Memory B cell (primary cell): ENCODE measurements around the gene PUS1.

Experiments
- ATAC-seq: fragments of 150-1000 bp; cut with Tn5 transposase; 2 replicates; pipeline ENCODE4 v1.10.0; 2021; ENCODE audit warnings: low read depth, mild to moderate bottlenecking, moderate library complexity
- DNase-seq, 2 donors: peaks; one replicate each; pipeline ENCODE4 v3.0.0; 2022; ENCODE audit warnings: low spot score in 2 of 2
- H3K27ac Mint-ChIP-seq: one replicate; pipeline ENCODE4 v1.8.0; 2022; ENCODE audit warnings: mild to moderate bottlenecking, moderate library complexity, mixed read lengths
- H3K27me3 Mint-ChIP-seq: one replicate; pipeline ENCODE4 v1.8.0; 2022; ENCODE audit warnings: mixed read lengths
- H3K36me3 Mint-ChIP-seq: one replicate; pipeline ENCODE4 v1.8.0; 2022; ENCODE audit warnings: mild to moderate bottlenecking, mixed read lengths
- H3K4me1 Mint-ChIP-seq: one replicate; pipeline ENCODE4 v1.8.0; 2022; ENCODE audit warnings: mixed read lengths
- H3K4me3 Mint-ChIP-seq: one replicate; pipeline ENCODE4 v1.8.0; 2022; ENCODE audit warnings: mild to moderate bottlenecking, moderate library complexity, mixed read lengths
- H3K9me3 Mint-ChIP-seq: one replicate; pipeline ENCODE4 v1.8.0; 2022; ENCODE audit warnings: mixed read lengths

PUS1 gene

DNA sequence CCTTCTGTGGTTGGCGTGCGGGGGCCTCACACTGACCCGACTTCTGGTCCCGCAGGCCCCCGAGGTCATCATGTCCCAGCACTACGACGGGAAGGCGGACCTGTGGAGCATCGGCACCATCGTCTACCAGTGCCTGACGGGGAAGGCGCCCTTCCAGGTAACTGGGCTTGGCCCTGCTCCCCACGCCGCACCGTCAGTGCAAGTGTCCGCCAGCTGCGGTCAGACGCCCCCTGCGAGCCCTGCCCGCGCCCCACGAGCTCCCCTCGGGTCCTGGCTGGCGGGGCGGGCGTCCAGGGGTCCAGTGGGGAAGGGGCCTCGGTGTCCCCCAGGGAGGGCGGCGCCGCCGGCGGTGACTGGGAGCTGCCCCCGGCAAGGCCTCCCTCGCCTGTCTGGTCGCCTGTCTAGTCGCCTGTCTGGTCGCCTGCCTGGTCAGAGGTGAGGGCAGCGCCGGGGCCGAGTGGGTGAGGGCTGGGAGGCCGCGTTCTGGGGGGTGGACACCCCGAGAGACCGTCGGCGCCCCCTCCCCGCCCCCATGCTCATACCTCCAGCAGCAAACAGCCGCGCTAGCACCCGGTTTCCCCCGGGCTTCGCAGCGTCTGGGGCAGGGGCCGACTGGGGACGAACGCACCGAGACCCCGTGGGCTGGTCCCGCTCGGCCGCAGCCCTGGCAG, 19.9 kb upstream of the PUS1 start:
- Mint-ChIP-seq H3K27ac (no peak overlapping the region), H3K27me3 (no peaks in the 10 kb centered on the region), H3K4me3 (no peak overlapping the region), H3K4me1 (no peaks in the 10 kb centered on the region), H3K36me3 (peaks cover 9% of the 10 kb centered on the region), H3K9me3 (no peaks in the 10 kb centered on the region)
- DNase-seq: no peak
- ATAC-seq: no peak

DNA sequence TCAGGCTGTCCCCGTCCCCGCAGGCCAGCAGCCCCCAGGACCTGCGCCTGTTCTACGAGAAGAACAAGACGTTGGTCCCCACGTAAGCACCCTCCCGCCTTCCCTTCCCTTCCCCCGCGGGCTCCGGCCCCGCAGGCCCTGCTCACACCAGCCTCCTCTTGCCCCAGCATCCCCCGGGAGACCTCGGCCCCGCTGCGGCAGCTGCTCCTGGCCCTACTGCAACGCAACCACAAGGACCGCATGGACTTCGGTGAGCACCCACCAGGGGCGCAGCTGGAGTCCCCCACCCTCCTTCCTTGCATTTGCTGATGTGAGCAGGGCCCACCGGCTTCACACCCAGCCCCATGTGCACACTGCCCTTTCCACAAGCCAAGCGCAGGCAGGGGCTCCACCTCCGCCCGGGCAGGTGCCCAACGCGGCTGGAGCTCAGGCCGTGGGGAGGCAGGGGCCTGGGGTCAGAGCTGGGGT, 19.3 kb upstream of the PUS1 start:
- no peak overlapping the region for H3K27ac Mint-ChIP-seq
- DNase-seq (no peak), ATAC-seq (no peak)
- no peaks in the 10 kb centered on the region for H3K27me3 Mint-ChIP-seq
- H3K9me3 Mint-ChIP-seq: no peaks in the 10 kb centered on the region
- peaks cover 9% of the 10 kb centered on the region for H3K36me3 Mint-ChIP-seq
- H3K4me3 Mint-ChIP-seq: no peak overlapping the region
- no peaks in the 10 kb centered on the region for H3K4me1 Mint-ChIP-seq

GRCh38 chr12:131910302-131911027, 18.6 kb upstream of the PUS1 start:
- ATAC-seq (no peak), DNase-seq (no peak)
- Mint-ChIP-seq H3K36me3 (peaks cover 11% of the 10 kb centered on the region), H3K9me3 (no peaks in the 10 kb centered on the region), H3K4me1 (no peaks in the 10 kb centered on the region), H3K27me3 (no peaks in the 10 kb centered on the region), H3K27ac (no peak overlapping the region), H3K4me3 (no peak overlapping the region)

DNA sequence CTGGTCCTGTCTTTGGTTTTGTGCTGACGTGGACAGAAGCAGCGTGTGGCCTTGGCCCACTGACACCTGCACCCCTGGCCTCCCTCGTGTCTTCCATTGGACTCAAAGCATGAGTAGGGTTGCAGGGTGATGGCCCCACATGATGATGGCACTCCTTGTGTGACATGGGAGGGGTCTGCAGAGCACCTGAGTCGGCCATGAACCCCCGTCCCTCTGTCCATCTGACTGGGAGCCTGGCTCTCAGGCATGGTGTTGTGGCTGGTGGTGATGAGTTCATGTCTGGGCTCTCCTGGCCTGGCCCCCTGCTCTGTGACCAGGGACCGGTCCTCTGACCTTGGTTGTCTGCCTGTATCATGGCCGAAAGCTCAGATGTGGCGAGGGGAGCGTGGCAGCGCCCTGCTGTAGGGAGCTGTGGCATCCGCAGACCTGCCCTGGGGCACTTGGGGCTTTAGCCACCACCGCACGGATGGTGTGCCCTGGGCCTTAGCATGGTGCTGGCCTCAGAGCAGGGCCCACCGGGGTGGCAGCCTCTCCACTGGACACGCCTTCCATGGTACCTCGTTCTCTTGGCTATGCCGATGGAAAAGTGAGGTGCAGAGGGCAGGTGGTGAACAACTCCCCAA, 17.9 kb upstream of the PUS1 start:
- H3K36me3 Mint-ChIP-seq: peaks cover 11% of the 10 kb centered on the region
- ATAC-seq (no peak), DNase-seq (no peak)
- no peaks in the 10 kb centered on the region for H3K9me3 Mint-ChIP-seq
- H3K27ac Mint-ChIP-seq: no peak overlapping the region
- H3K4me1 Mint-ChIP-seq: no peaks in the 10 kb centered on the region
- H3K4me3 Mint-ChIP-seq: no peak overlapping the region
- no peaks in the 10 kb centered on the region for H3K27me3 Mint-ChIP-seq

DNA sequence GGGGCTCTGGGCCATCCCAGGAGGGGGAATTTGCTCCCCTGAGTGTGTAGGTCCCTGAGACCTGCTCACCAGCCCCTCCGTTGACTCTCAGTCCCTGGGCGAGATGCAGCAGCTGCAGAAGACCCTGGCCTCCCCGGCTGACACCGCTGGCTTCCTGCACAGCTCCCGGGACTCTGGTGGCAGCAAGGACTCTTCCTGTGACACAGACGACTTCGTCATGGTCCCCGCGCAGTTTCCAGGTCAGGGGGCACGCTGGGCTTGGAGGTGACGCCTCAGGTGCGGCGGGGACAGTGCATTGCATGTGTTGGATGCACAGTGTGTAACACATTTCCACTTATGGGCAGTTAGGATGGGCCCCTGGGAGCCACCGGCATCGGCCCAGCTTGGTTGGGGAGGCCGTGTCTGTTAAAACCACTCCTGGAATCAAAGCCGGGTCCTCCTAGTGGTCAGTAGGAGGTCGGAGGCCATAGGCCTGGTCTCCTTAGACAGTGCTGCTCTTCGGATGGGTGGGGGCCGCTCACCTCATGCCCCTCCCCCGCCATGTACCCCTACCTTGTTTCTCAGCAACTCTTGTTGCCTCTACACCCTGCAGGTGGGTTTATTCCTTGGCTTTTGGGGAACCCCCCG, 17.1 kb upstream of the PUS1 start:
- ATAC-seq: no peak
- Mint-ChIP-seq H3K36me3 (peaks cover 13% of the 10 kb centered on the region), H3K27me3 (no peaks in the 10 kb centered on the region), H3K4me3 (no peak overlapping the region), H3K27ac (no peak overlapping the region), H3K9me3 (no peaks in the 10 kb centered on the region), H3K4me1 (no peaks in the 10 kb centered on the region)
- no peak for DNase-seq

GRCh38 chr12:131912518-131913274, 16.4 kb upstream of the PUS1 start:
- DNase-seq: no peak
- no peaks in the 10 kb centered on the region for H3K9me3 Mint-ChIP-seq
- H3K4me1 Mint-ChIP-seq: no peaks in the 10 kb centered on the region
- H3K36me3 Mint-ChIP-seq: peaks cover 13% of the 10 kb centered on the region
- H3K4me3 Mint-ChIP-seq: no peak overlapping the region
- no peak overlapping the region for H3K27ac Mint-ChIP-seq
- no peak for ATAC-seq
- H3K27me3 Mint-ChIP-seq: no peaks in the 10 kb centered on the region

DNA sequence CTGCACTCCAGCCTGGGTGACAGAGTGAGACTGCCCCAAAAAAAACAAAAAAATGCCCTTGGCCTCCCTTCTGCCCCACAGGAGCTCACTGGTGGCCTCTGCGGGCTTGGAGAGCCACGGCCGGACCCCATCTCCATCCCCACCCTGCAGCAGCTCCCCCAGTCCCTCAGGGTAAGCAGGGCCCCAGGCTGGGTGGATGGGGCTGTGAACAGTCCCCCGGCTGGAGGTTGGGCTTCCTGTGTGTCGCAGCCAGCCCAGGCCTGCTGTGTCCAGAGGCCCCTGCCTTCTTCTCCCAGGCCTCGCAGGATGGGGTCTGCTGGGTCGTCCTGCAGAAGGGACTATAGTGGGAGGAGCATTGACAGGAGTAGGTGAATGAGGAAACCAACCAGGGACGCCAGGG, 15.4 kb upstream of the PUS1 start:
- Mint-ChIP-seq H3K27me3 (no peaks in the 10 kb centered on the region), H3K36me3 (peaks cover 13% of the 10 kb centered on the region), H3K4me3 (no peak overlapping the region), H3K27ac (no peak overlapping the region), H3K4me1 (no peaks in the 10 kb centered on the region), H3K9me3 (no peaks in the 10 kb centered on the region)
- no peak for ATAC-seq
- no peak for DNase-seq

DNA sequence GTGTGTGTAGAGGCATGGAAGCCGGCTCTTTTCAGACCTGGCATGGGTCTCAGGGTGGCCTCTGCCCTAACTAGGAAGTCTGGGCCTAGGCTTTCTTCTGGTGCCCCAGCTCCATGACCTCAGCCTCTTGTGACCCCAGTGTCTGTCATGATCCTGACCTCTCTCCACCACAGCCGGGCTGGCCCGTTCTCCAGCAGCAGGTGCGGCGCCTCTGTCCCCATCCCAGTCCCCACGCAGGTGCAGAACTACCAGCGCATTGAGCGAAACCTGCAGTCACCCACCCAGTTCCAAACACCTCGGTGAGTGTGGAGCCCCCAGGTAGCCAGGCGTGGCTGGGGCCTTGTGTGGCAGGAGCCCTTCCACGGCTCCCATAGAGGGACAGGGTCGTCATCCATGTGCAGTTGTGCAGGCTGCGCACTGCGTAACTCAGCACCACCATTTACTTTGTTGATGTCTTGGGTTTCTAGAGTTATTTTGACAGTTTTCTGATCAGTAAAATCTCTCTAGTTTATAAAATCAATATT, 14.8 kb upstream of the PUS1 start:
- no peak overlapping the region for H3K27ac Mint-ChIP-seq
- ATAC-seq (no peak), DNase-seq (no peak)
- no peaks in the 10 kb centered on the region for H3K4me1 Mint-ChIP-seq
- no peaks in the 10 kb centered on the region for H3K27me3 Mint-ChIP-seq
- H3K9me3 Mint-ChIP-seq: no peaks in the 10 kb centered on the region
- no peak overlapping the region for H3K4me3 Mint-ChIP-seq
- H3K36me3 Mint-ChIP-seq: peaks cover 10% of the 10 kb centered on the region

DNA sequence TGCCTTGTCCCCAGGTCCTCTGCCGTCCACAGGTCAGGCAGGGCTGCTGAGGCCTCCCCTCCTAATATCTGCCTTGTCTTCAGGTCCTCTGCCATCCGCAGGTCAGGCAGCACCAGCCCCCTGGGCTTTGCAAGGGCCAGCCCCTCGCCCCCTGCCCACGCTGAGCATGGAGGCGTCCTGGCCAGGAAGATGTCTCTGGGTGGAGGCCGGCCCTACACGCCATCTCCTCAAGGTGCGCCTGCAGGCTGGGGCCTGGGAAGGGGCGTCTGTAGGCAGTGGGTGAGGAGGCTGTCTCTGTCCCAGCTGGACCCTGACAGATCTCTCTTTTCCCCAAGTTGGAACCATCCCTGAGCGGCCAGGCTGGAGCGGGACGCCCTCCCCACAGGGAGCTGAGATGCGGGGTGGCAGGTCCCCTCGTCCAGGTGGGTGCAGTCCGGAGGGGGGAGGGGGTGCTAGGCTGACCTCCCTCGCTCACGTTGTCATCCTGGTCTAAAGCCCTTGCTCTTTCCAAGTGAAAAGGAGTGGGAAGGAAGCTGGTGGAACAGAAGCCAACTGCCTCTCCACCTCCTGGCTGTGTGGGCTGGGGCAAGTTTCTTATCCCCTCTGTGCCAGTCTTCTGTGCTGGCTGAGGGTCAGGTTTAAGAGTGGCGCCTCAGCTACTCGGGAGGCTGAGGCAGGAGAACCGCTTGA, 13.9 kb upstream of the PUS1 start:
- ATAC-seq (no peak), DNase-seq (no peak)
- no peaks in the 10 kb centered on the region for H3K4me1 Mint-ChIP-seq
- H3K27ac Mint-ChIP-seq: no peak overlapping the region
- H3K4me3 Mint-ChIP-seq: no peak overlapping the region
- H3K27me3 Mint-ChIP-seq: no peaks in the 10 kb centered on the region
- H3K9me3 Mint-ChIP-seq: no peaks in the 10 kb centered on the region
- peaks cover 9% of the 10 kb centered on the region for H3K36me3 Mint-ChIP-seq

DNA sequence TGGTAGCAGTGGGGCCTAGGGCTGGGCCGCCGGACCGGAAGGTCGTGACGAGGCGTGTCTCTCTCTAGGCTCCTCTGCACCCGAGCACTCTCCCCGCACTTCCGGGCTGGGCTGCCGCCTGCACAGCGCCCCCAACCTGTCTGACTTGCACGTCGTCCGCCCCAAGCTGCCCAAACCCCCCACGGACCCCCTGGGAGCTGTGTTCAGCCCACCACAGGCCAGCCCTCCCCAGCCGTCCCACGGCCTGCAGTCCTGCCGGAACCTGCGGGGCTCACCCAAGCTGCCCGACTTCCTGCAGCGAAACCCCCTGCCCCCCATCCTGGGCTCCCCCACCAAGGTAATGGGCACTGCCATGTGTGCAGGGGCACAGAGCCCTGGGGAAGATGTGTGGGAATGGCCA, 13.3 kb upstream of the PUS1 start:
- peaks cover 9% of the 10 kb centered on the region for H3K36me3 Mint-ChIP-seq
- H3K27me3 Mint-ChIP-seq: no peaks in the 10 kb centered on the region
- H3K27ac Mint-ChIP-seq: no peak overlapping the region
- no peaks in the 10 kb centered on the region for H3K4me1 Mint-ChIP-seq
- ATAC-seq (no peak), DNase-seq (no peak)
- no peak overlapping the region for H3K4me3 Mint-ChIP-seq
- H3K9me3 Mint-ChIP-seq: no peaks in the 10 kb centered on the region

DNA sequence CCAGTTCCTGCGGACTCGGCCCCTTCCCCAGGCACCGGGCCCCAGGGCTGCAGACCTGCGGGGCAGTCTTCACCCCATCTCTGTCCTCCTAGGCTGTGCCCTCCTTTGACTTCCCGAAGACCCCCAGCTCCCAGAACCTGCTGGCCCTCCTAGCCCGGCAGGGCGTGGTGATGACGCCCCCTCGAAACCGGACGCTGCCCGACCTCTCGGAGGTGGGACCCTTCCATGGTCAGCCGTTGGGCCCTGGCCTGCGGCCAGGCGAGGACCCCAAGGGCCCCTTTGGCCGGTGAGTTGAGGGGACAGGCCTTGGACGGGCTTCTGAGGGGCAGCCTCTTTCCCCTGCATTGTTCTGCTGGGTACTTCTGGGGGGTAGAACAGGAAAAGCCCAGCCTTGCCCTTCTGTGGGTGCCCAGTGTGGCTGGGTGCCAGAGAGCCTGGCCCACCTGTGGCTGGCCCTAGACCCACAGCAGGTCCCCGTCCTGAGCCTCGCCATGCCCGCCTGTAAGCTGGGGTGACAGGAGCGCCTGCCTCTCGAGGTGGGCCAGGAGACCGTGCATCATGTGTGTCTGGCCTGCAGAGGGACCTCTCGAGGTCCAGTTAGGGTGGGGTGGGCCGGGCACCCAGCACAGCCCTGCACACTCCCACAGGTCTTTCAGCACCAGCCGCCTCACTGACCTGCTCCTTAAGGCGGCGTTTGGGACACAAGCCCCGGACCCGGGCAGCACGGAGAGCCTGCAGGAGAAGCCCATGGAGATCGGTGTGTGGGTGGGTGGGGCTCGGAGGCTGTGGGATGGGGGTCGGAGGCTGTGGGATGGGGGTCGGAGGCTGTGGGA, 12.6 kb upstream of the PUS1 start:
- H3K36me3 Mint-ChIP-seq: peaks cover 7% of the 10 kb centered on the region
- no peaks in the 10 kb centered on the region for H3K27me3 Mint-ChIP-seq
- ATAC-seq (no peak), DNase-seq (no peak)
- no peaks in the 10 kb centered on the region for H3K4me1 Mint-ChIP-seq
- no peak overlapping the region for H3K4me3 Mint-ChIP-seq
- H3K27ac Mint-ChIP-seq: no peak overlapping the region
- no peaks in the 10 kb centered on the region for H3K9me3 Mint-ChIP-seq

DNA sequence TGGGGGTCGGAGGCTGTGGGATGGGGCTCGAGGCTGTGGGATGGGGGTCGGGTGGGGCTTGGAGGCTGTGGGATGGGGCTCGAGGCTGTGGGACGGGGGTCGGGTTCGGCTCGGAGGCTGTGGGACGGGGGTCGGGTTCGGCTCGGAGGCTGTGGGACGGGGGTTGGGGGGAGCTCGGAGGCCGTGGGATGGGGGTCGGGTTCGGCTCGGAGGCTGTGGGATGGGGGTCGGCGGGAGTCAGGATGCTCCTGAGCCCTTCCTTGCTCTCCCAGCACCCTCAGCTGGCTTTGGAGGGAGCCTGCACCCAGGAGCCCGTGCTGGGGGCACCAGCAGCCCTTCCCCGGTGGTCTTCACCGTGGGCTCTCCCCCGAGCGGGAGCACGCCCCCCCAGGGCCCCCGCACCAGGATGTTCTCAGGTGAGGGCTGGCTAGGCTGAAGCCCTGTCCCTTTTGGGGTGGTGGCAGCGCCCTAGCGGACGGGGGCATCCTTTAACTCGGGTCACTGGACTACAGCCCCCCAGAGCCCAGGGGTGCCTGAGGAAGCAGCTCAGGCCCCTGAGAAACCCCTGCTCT, 11.9 kb upstream of the PUS1 start:
- Mint-ChIP-seq H3K9me3 (no peaks in the 10 kb centered on the region), H3K27ac (no peak overlapping the region), H3K36me3 (peaks cover 4% of the 10 kb centered on the region), H3K27me3 (no peaks in the 10 kb centered on the region), H3K4me1 (no peaks in the 10 kb centered on the region), H3K4me3 (no peak overlapping the region)
- DNase-seq: no peak
- ATAC-seq: no peak
